GM04503 (cell line): ENCODE results near the gene ITGB7.

Experiments used
- DNase-seq: peaks from one replicate; pipeline ENCODE4 v3.0.0-alpha.2; 2012; ENCODE audit warnings: low read depth

The ITGB7 gene

GRCh38 chr12:53145383-53146260, 61.4 kb downstream of the ITGB7 start:
- peak; percentile 89 for DNase-seq

GRCh38 chr12:53143355-53143754, 63.7 kb downstream of the ITGB7 start:
- DNase-seq, result no peak
